Neutrophil (primary cell): ENCODE data around the gene EBPL.
"Not testable (repeated sequence)": the region's sequence is repeated elsewhere in the genome, so short reads cannot be mapped to it uniquely, and the experiment has no call there.

Experiments
- H3K27ac ChIP-seq: fragments of 200-600 bp; sonication (generic); 2 replicates; pipeline ENCODE4 v1.5.1; 2016; ENCODE audit warnings: mild to moderate bottlenecking, moderate library complexity
- H3K27me3 ChIP-seq: fragments of 200-600 bp; sonication (generic); 2 replicates; pipeline ENCODE4 v1.6.0; 2016; ENCODE audit warnings: mild to moderate bottlenecking
- H3K36me3 ChIP-seq: fragments of 200-600 bp; sonication (generic); 2 replicates; pipeline ENCODE4 v1.5.1; 2017
- H3K4me1 ChIP-seq, 2 experiments: fragments of 200-600 bp in 1 of 2; sonication (generic) in 1 of 2; 1 replicate in 1 of 2; 2 replicates in 1 of 2; pipeline versions ENCODE4 v1.5.1 to v1.6.1; 2013 to 2016; ENCODE audit warnings: low read depth in 1 of 2, low read length in 1 of 2, mild to moderate bottlenecking in 1 of 2, moderate library complexity in 1 of 2; ENCODE audit not compliant: control insufficient read depth in 1 of 2, insufficient read depth in 1 of 2
- H3K4me3 ChIP-seq, 2 experiments: fragments of 200-600 bp in 1 of 2; sonication (generic) in 1 of 2; 1 replicate in 1 of 2; 2 replicates in 1 of 2; pipeline ENCODE4 v1.5.1; 2013 to 2016; ENCODE audit warnings: low read depth in 1 of 2, low read length in 1 of 2, mild to moderate bottlenecking in 1 of 2, moderate library complexity in 1 of 2
- H3K9me3 ChIP-seq: fragments of 200-600 bp; sonication (generic); 2 replicates; pipeline ENCODE4 v1.5.1; 2016
- CTCF ChIP-seq: fragments of 200-600 bp; sonication (generic); IDR thresholded peaks from 2 replicates; pipeline ENCODE4 v1.5.1; 2016; ENCODE audit warnings: antibody characterized with exemption

EBPL gene

GRCh38 chr13:49716615-49717014 lies 25.3 kb upstream of the EBPL start:
- no peaks in the 10 kb centered on the region for H3K4me1 ChIP-seq
- no peak overlapping the region for H3K4me3 ChIP-seq
- H3K27me3 ChIP-seq = no peaks in the 10 kb centered on the region
- no peak for TF ChIP-seq CTCF
- H3K36me3 ChIP-seq = peaks cover 35% of the 10 kb centered on the region
- no peak overlapping the region for H3K27ac ChIP-seq
- no peaks in the 10 kb centered on the region for H3K9me3 ChIP-seq

DNA sequence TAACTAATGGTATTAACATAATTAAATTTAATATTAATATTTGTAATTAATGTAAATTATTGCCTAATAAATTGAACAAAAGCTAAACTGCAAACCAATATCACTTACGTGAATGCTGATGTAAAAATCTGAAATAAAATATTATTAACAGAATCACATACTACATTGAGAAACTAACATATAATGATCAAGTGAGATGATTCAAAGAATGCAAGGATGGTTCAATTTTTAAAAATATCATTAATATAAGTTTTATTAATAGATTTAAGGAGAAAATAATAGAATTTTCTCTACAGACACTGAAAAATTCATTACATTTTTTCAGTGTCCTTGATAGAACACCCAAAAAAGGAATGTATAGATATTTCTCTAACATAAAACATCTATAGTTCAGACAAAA lies 23.5 kb upstream of the EBPL start:
- Histone ChIP-seq H3K9me3 (no peaks in the 10 kb centered on the region), H3K4me1 (no peaks in the 10 kb centered on the region), H3K36me3 (peaks cover 25% of the 10 kb centered on the region), H3K27ac (no peak overlapping the region), H3K27me3 (no peaks in the 10 kb centered on the region), H3K4me3 (no peak overlapping the region)
- TF ChIP-seq CTCF = no peak

DNA sequence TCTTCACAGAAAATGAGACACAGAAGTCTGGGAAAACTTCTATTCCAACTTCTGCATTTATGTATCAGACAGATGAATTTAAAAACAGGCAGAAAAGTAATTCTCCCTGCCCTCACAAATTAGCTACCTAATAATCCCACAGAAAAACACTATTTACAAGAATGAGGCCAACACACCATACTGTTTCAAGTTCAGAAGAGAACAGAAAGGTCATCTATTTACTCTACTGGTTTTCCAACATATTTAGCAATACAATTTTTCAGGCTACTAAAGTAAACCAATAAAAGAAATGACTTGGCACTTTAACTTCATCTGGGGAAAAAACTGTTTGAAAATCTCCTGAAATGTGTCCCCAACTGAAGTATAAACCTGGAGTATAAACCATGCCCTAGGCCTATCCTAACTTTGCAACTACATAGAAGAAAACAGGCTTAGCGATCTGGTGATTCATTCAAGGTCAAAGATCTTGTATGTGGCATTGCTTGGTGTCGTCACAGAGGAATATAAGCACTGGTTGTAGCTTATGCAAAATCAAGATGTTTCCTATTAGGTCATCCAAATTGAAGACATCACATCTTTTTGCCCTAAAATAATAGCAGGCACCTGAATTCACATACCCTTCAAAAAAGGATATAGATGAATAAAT lies 20.1 kb upstream of the EBPL start:
- TF ChIP-seq CTCF = no peak
- Histone ChIP-seq H3K4me1 (no peaks in the 10 kb centered on the region), H3K9me3 (no peaks in the 10 kb centered on the region), H3K27ac (no peak overlapping the region), H3K36me3 (peaks cover 23% of the 10 kb centered on the region), H3K4me3 (no peak overlapping the region), H3K27me3 (no peaks in the 10 kb centered on the region)

GRCh38 chr13:49704264-49704663 lies 13.0 kb upstream of the EBPL start:
- H3K27ac ChIP-seq, H3K4me1 ChIP-seq, H3K9me3 ChIP-seq, H3K4me3 ChIP-seq, H3K27me3 ChIP-seq: not testable (repeated sequence)
- peaks cover 51% of the 10 kb centered on the region for H3K36me3 ChIP-seq

DNA sequence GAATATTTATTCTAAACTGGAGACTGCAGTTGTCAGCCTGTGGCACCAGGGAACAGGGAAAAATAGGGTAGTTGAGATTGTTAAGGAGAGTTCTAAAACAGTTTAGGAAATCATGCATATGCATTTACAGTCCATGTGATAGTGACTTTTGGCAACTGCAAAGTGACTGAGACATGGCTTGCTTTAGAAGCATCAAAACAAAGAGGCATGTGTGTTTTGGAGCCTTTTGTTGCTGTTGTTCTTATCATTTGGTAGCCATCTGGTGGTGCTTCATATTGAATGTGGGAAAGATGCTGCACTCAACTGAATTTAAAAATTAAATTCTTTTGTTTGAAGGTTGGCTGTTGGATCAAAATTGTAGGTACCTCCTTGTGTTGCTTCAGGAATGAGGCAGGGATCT lies 10.2 kb upstream of the EBPL start:
- H3K4me1 ChIP-seq = no peaks in the 10 kb centered on the region
- no peak overlapping the region for H3K4me3 ChIP-seq
- H3K27me3 ChIP-seq = no peaks in the 10 kb centered on the region
- no peak for TF ChIP-seq CTCF
- peaks cover 38% of the 10 kb centered on the region for H3K36me3 ChIP-seq
- no peaks in the 10 kb centered on the region for H3K9me3 ChIP-seq
- no peak overlapping the region for H3K27ac ChIP-seq

GRCh38 chr13:49697468-49697867 lies 6.2 kb upstream of the EBPL start:
- no peak for TF ChIP-seq CTCF
- Histone ChIP-seq H3K4me1 (no peaks in the 10 kb centered on the region), H3K9me3 (no peaks in the 10 kb centered on the region), H3K27me3 (no peaks in the 10 kb centered on the region), H3K27ac (no peak overlapping the region), H3K4me3 (no peak overlapping the region), H3K36me3 (peaks cover 18% of the 10 kb centered on the region)
